Thyroid gland (tissue), 4 donors: ENCODE results near the gene GRIK4. TPM values are rescaled to one million over a fixed set of nuclear protein-coding genes. Genes with fewer than 3 reads are reported as not detected.

Experiments
- DNase-seq, 2 donors: peaks; one replicate each; pipeline ENCODE4 v3.0.0-alpha.2; 2019
- H3K27ac ChIP-seq, 3 donors: fragments of 200-600 bp; sonication (generic); 1 replicate in 2 of 3; 2 replicates in 1 of 3; pipeline ENCODE4 v1.5.1; 2016 to 2019; ENCODE audit warnings: mild to moderate bottlenecking in 1 of 3, moderate library complexity in 1 of 3
- H3K27me3 ChIP-seq: fragments of 200-600 bp; sonication (generic); one replicate; pipeline ENCODE4 v1.5.1; 2019
- H3K36me3 ChIP-seq, 2 donors: fragments of 200-600 bp; sonication (generic); one replicate each; pipeline ENCODE4 v1.5.1; 2016 to 2019
- H3K4me1 ChIP-seq, 2 donors: fragments of 200-600 bp; sonication (generic); one replicate each; pipeline ENCODE4 v1.5.1; 2017 to 2019
- H3K4me3 ChIP-seq, 3 donors: fragments of 200-600 bp; sonication (generic); replicated peaks in 1 of 3; 1 replicate in 2 of 3; 2 replicates in 1 of 3; pipeline ENCODE4 v1.5.1; 2016; ENCODE audit warnings: mild to moderate bottlenecking in 1 of 3
- H3K9me3 ChIP-seq: fragments of 200-600 bp; sonication (generic); one replicate; pipeline ENCODE4 v1.5.1; 2017
- CTCF ChIP-seq, 6 experiments: fragments of 200-600 bp in 3 of 6; fragments of 450-650 bp in 3 of 6; sonication (generic) in 3 of 6; IDR thresholded peaks; one replicate each; pipeline ENCODE4 v1.5.1; 2016 to 2019; ENCODE audit warnings: antibody characterized with exemption in 6 of 6, mild to moderate bottlenecking in 2 of 6, inconsistent platforms in 1 of 6, moderate library complexity in 1 of 6
- POLR2A ChIP-seq, 2 donors: fragments of 450-650 bp; IDR thresholded peaks; one replicate each; pipeline ENCODE4 v1.6.1; 2017; ENCODE audit warnings: antibody characterized with exemption in 2 of 2, mild to moderate bottlenecking in 2 of 2, moderate library complexity in 1 of 2
- WGBS, 2 donors: methylation state at CpG; one replicate each; pipeline ENCODE4 v1.1.5; 2017; 5-methylcytosine and 5-hydroxymethylcytosine counted together
- intact Hi-C: fragments of 100-400 bp; cut with DNase I; formaldehyde crosslinking; loops from one replicate; pipeline ENCODE4 v1.15.1; 2023
- total RNA-seq, 4 donors: library from RNA; depleted of rRNA; stranded (reverse); fragments of >200 nt; gene quantifications; one replicate each; pipeline ENCODE4 v1.2.3, GENCODE V29; 2016

Gene GRIK4
- total RNA-seq, 4 donors from 2014 or later = 0.54 to 3.7 (median 0.99) TPM

- Histone ChIP-seq H3K36me3 (no peaks in the 10 kb centered on the region), H3K27me3 (no peaks in the 10 kb centered on the region), H3K9me3 (no peaks in the 10 kb centered on the region), H3K4me1 (peaks cover 22 to 40% of the 10 kb centered on the region in 2 donors), H3K27ac (no peak overlapping the region), H3K4me3 (no peak overlapping the region)
- no peak for DNase-seq
- TF ChIP-seq CTCF (IDR thresholded peaks at IDR 0.05) (no peak), POLR2A (IDR thresholded peaks at IDR 0.05) (no peak)
- WGBS, 2 donors = 94 to 96% methylated on average over 6 of the region's 6 CpGs
- intact Hi-C loops = no loop called here
Measured at GRCh38 chr11:120543521-120544215, 32.1 kb downstream of the GRIK4 start.

- TF ChIP-seq CTCF (IDR thresholded peaks at IDR 0.05) (no peak), POLR2A (IDR thresholded peaks at IDR 0.05) (no peak)
- no peaks in the 10 kb centered on the region for H3K36me3 ChIP-seq
- DNase-seq = no peak
- intact Hi-C loops = no loop called here
- H3K4me3 ChIP-seq = no peak overlapping the region
- no peaks in the 10 kb centered on the region for H3K9me3 ChIP-seq
- no peak overlapping the region for H3K27ac ChIP-seq
- H3K4me1 ChIP-seq = peaks cover 17 to 32% of the 10 kb centered on the region in 2 donors
- WGBS, 2 donors = 75 to 81% methylated on average over 4 to 7 of the region's 7 CpGs
- H3K27me3 ChIP-seq = no peaks in the 10 kb centered on the region
Measured at GRCh38 chr11:120545813-120546212, 34.3 kb downstream of the GRIK4 start.

- Histone ChIP-seq H3K4me3 (no peak overlapping the region), H3K9me3 (no peaks in the 10 kb centered on the region), H3K27me3 (no peaks in the 10 kb centered on the region), H3K36me3 (no peaks in the 10 kb centered on the region), H3K27ac (peak overlapping the region in 1 of 3 donors; percentile 70), H3K4me1 (peaks cover 13 to 25% of the 10 kb centered on the region in 2 donors)
- DNase-seq = peak; percentile 40 to 48
- WGBS, 2 donors = 82% methylated on average over 17 of the region's 17 CpGs
- no peak for TF ChIP-seq POLR2A (IDR thresholded peaks at IDR 0.05)
- no peak for TF ChIP-seq CTCF (IDR thresholded peaks at IDR 0.05)
- intact Hi-C loops = no loop called here
Measured at GRCh38 chr11:120546312-120547205, 35.0 kb downstream of the GRIK4 start.

- 66 to 70% methylated on average over 10 of the region's 10 CpGs for WGBS, 2 donors
- Histone ChIP-seq H3K4me3 (no peak overlapping the region), H3K36me3 (no peaks in the 10 kb centered on the region), H3K27ac (peak overlapping the region in 1 of 3 donors; percentile 70), H3K9me3 (no peaks in the 10 kb centered on the region), H3K27me3 (no peaks in the 10 kb centered on the region), H3K4me1 (peaks cover 13 to 24% of the 10 kb centered on the region in 2 donors)
- intact Hi-C loops = no loop called here
- no peak for TF ChIP-seq POLR2A (IDR thresholded peaks at IDR 0.05)
- TF ChIP-seq CTCF (IDR thresholded peaks at IDR 0.05) = no peak
- no peak for DNase-seq
Measured at GRCh38 chr11:120547316-120547715, 35.8 kb downstream of the GRIK4 start.
